Activated T-helper 1 cell treated with anti-CD3 and anti-CD28 coated beads, Interleukin-12 subunit alpha, Interleukin-12 subunit beta, Interleukin-2, Interleukin-4 antibody, amounts not matched to agents 30 ng/mL and 10 ng/mL and 1 ng/mL, durations not matched to agents 14 hours and 24 hours and 36 hours (primary cell): ENCODE results near the gene ANLN. TPM values are rescaled to one million over a fixed set of nuclear protein-coding genes. Genes with fewer than 3 reads are reported as not detected.
"Not testable (repeated sequence)": the region's sequence is repeated elsewhere in the genome, so short reads cannot be mapped to it uniquely, and the experiment has no call there.

ENCODE experiments used
- DNase-seq: peaks from one replicate; pipeline ENCODE4 v3.0.0; 2021; ENCODE audit warnings: low spot score
- H3K27ac Mint-ChIP-seq: one replicate; pipeline ENCODE4 v1.8.0; 2021; ENCODE audit warnings: mild to moderate bottlenecking, mixed read lengths
- H3K27me3 Mint-ChIP-seq: one replicate; pipeline ENCODE4 v1.8.0; 2022; ENCODE audit warnings: mild to moderate bottlenecking, moderate library complexity, mixed read lengths; ENCODE audit not compliant: insufficient read depth
- H3K36me3 Mint-ChIP-seq: one replicate; pipeline ENCODE4 v1.8.0; 2021; ENCODE audit warnings: low read depth, mixed read lengths
- H3K4me1 Mint-ChIP-seq: one replicate; pipeline ENCODE4 v1.8.0; 2021; ENCODE audit warnings: low read depth, mixed read lengths
- H3K4me3 Mint-ChIP-seq: one replicate; pipeline ENCODE4 v1.8.0; 2021; ENCODE audit warnings: mild to moderate bottlenecking, moderate library complexity, mixed read lengths
- H3K9me3 Mint-ChIP-seq: one replicate; pipeline ENCODE4 v1.8.0; 2021; ENCODE audit warnings: mixed read lengths
- intact Hi-C: fragments of 100-400 bp; cut with micrococcal nuclease; formaldehyde crosslinking; loops from one replicate; pipeline ENCODE4 v1.15.1; 2024
- total RNA-seq: library from RNA; stranded (reverse); gene quantifications from 2 replicates; pipeline ENCODE4 v1.2.3, GENCODE V29; 2022

ANLN gene
- total RNA-seq, 1 donor from 2014 or later, result 23.8 TPM

- H3K36me3 Mint-ChIP-seq, result peaks cover 2% of the 10 kb centered on the region
- intact Hi-C loops, result loop anchor here (5.0 to 10.0 kb wide), 5 partner anchors 241 to 1018 kb away; no protein-coding TSS in a partner anchor
- H3K4me1 Mint-ChIP-seq, result peaks cover 5% of the 10 kb centered on the region
- no peak for DNase-seq
- no peak overlapping the region for H3K4me3 Mint-ChIP-seq
- H3K27me3 Mint-ChIP-seq, result peaks cover 2% of the 10 kb centered on the region
- no peak overlapping the region for H3K27ac Mint-ChIP-seq
- peaks cover 7% of the 10 kb centered on the region for H3K9me3 Mint-ChIP-seq
These were observed 96.7 kb downstream of the ANLN start for GRCh38 chr7:36486336-36486735.

- no peaks in the 10 kb centered on the region for H3K36me3 Mint-ChIP-seq
- peaks cover 5% of the 10 kb centered on the region for H3K4me1 Mint-ChIP-seq
- H3K27me3 Mint-ChIP-seq, result peaks cover 4% of the 10 kb centered on the region
- DNase-seq, result peak; percentile 26
- no peak overlapping the region for H3K27ac Mint-ChIP-seq
- no peaks in the 10 kb centered on the region for H3K9me3 Mint-ChIP-seq
- intact Hi-C loops, result loop anchor here (1.0 to 10.0 kb wide), 8 partner anchors 183 to 1017 kb away; no protein-coding TSS in a partner anchor
- H3K4me3 Mint-ChIP-seq, result no peak overlapping the region
These were observed 98.2 kb downstream of the ANLN start for GRCh38 chr7:36487756-36488336.

GRCh38 chr7:36488672-36489071, 99.0 kb downstream of the ANLN start:
- H3K9me3 Mint-ChIP-seq, H3K27me3 Mint-ChIP-seq, H3K4me1 Mint-ChIP-seq, H3K36me3 Mint-ChIP-seq, DNase-seq, H3K27ac Mint-ChIP-seq, H3K4me3 Mint-ChIP-seq: not testable (repeated sequence)
- intact Hi-C loops, result loop anchor here (5.0 to 10.0 kb wide), 5 partner anchors 239 to 1016 kb away; no protein-coding TSS in a partner anchor

GRCh38 chr7:36490419-36490830, 100.8 kb downstream of the ANLN start:
- Mint-ChIP-seq H3K27me3 (peaks cover 10% of the 10 kb centered on the region), H3K9me3 (no peaks in the 10 kb centered on the region), H3K4me1 (no peaks in the 10 kb centered on the region), H3K4me3 (no peak overlapping the region), H3K36me3 (no peaks in the 10 kb centered on the region), H3K27ac (no peak overlapping the region)
- intact Hi-C loops, result no loop called here
- no peak for DNase-seq

GRCh38 chr7:36491317-36491716, 101.7 kb downstream of the ANLN start:
- H3K9me3 Mint-ChIP-seq, result no peaks in the 10 kb centered on the region
- no peaks in the 10 kb centered on the region for H3K4me1 Mint-ChIP-seq
- H3K36me3 Mint-ChIP-seq, result no peaks in the 10 kb centered on the region
- no peak overlapping the region for H3K4me3 Mint-ChIP-seq
- peaks cover 13% of the 10 kb centered on the region for H3K27me3 Mint-ChIP-seq
- H3K27ac Mint-ChIP-seq, result no peak overlapping the region
- no peak for DNase-seq
- intact Hi-C loops, result no loop called here

- intact Hi-C loops, result no loop called here
- no peaks in the 10 kb centered on the region for H3K9me3 Mint-ChIP-seq
- peaks cover 14% of the 10 kb centered on the region for H3K27me3 Mint-ChIP-seq
- H3K4me3 Mint-ChIP-seq, result no peak overlapping the region
- no peak for DNase-seq
- H3K4me1 Mint-ChIP-seq, result no peaks in the 10 kb centered on the region
- no peaks in the 10 kb centered on the region for H3K36me3 Mint-ChIP-seq
- no peak overlapping the region for H3K27ac Mint-ChIP-seq
These were observed 106.9 kb downstream of the ANLN start for GRCh38 chr7:36496576-36496975.

GRCh38 chr7:36497176-36497575, 107.5 kb downstream of the ANLN start:
- H3K36me3 Mint-ChIP-seq, H3K4me1 Mint-ChIP-seq, H3K4me3 Mint-ChIP-seq, H3K27ac Mint-ChIP-seq, intact Hi-C loops, H3K9me3 Mint-ChIP-seq, DNase-seq: not testable (repeated sequence)
- peaks cover 11% of the 10 kb centered on the region for H3K27me3 Mint-ChIP-seq

- Mint-ChIP-seq H3K4me3 (no peak overlapping the region), H3K4me1 (no peaks in the 10 kb centered on the region), H3K27me3 (peaks cover 14% of the 10 kb centered on the region), H3K27ac (no peak overlapping the region), H3K36me3 (no peaks in the 10 kb centered on the region), H3K9me3 (no peaks in the 10 kb centered on the region)
- no peak for DNase-seq
- intact Hi-C loops, result no loop called here
These were observed 108.1 kb downstream of the ANLN start for GRCh38 chr7:36497775-36498174.

Other genes starting within 250 kb of the ANLN start
- 0.91 and 1.5 TPM in 2 replicates for gene EEPD1, start 236.6 kb upstream of the ANLN start, total RNA-seq